Transverse colon (tissue), 4 donors: ENCODE data around the gene SH3RF3. TPM values are rescaled to one million over a fixed set of nuclear protein-coding genes. Genes with fewer than 3 reads are reported as not detected.

Experiments used
- DNase-seq: peaks from one replicate; pipeline ENCODE4 v3.0.0-alpha.2; 2019
- H3K27ac ChIP-seq, 4 donors: fragments of 200-600 bp; sonication (generic); 2 replicates each; pipeline ENCODE4 v1.5.1; 2016 to 2018; ENCODE audit warnings: inconsistent platforms in 4 of 4
- H3K27me3 ChIP-seq: fragments of 200-600 bp; sonication (generic); 2 replicates; pipeline ENCODE4 v1.5.1; 2017; ENCODE audit warnings: inconsistent platforms
- H3K36me3 ChIP-seq, 4 donors: fragments of 200-600 bp; sonication (generic); 2 replicates each; pipeline ENCODE4 v1.5.1; 2017 to 2019; ENCODE audit warnings: inconsistent platforms in 4 of 4
- H3K4me1 ChIP-seq, 4 donors: fragments of 200-600 bp; sonication (generic); 2 replicates each; pipeline ENCODE4 v1.5.1; 2017 to 2020; ENCODE audit warnings: inconsistent platforms in 4 of 4
- H3K4me3 ChIP-seq, 4 donors: fragments of 200-600 bp; sonication (generic); 1 replicate in 1 of 4; 2 replicates in 3 of 4; pipeline versions ENCODE4 v1.5.1 to v1.6.1; 2017 to 2019; ENCODE audit warnings: inconsistent platforms in 4 of 4
- H3K9me3 ChIP-seq, 2 donors: fragments of 200-600 bp; sonication (generic); 2 replicates each; pipeline ENCODE4 v1.5.1; 2017 to 2019; ENCODE audit warnings: inconsistent platforms in 2 of 2
- EP300 ChIP-seq: sonication (generic); formaldehyde crosslinking; IDR thresholded peaks from one replicate; pipeline ENCODE4 v1.6.1; 2017; ENCODE audit warnings: antibody characterized with exemption, low read depth
- POLR2A ChIP-seq: fragments of 450-650 bp; IDR thresholded peaks from one replicate; pipeline ENCODE4 v1.6.1; 2016; ENCODE audit warnings: antibody characterized with exemption, mild to moderate bottlenecking, moderate library complexity
- POLR2AphosphoS5 ChIP-seq, 3 donors: sonication (generic); formaldehyde crosslinking; IDR thresholded peaks; one replicate each; pipeline ENCODE4 v1.6.1; 2016; ENCODE audit warnings: antibody characterized with exemption in 3 of 3
- WGBS, 2 donors: methylation state at CpG; one replicate each; pipeline ENCODE4 v1.1.5; 2018; ENCODE audit warnings: low coverage in 1 of 2; 5-methylcytosine and 5-hydroxymethylcytosine counted together
- in situ Hi-C, 4 donors: fragments of 200-750 bp; cut with MboI; loops; one replicate each; pipeline versions ENCODE4 v1.15.0 to v1.15.1; 2017; ENCODE audit warnings: low sequenced_read_pairs in 3 of 4, low pct_ligation_motif_present in 1 of 4, low pct_unique_long_range_greater_than_20kb in 1 of 4
- intact Hi-C: fragments of 100-400 bp; cut with DNase I; formaldehyde crosslinking; loops from one replicate; pipeline ENCODE4 v1.15.1; 2023; ENCODE audit warnings: low total_unique reads
- total RNA-seq, 4 donors: library from RNA; depleted of rRNA; stranded (reverse); fragments of >200 nt; gene quantifications; one replicate each; pipeline ENCODE4 v1.1.0, GENCODE V29; 2016
- TF ChIP-seq, protein P1 (sequence below), 5 experiments: fragments of 200-600 bp in 3 of 5; fragments of 450-650 bp in 2 of 5; sonication (generic) in 3 of 5; IDR thresholded peaks; 1 replicate in 2 of 5; 2 replicates in 3 of 5; pipeline ENCODE4 v1.5.1; 2016 to 2017; ENCODE audit warnings: antibody characterized with exemption in 5 of 5, inconsistent platforms in 3 of 5, mild to moderate bottlenecking in 2 of 5, moderate library complexity in 1 of 5

Gene SH3RF3
- total RNA-seq, 4 donors from 2014 or later = 1.9 to 8.8 (median 2.9) TPM

DNA sequence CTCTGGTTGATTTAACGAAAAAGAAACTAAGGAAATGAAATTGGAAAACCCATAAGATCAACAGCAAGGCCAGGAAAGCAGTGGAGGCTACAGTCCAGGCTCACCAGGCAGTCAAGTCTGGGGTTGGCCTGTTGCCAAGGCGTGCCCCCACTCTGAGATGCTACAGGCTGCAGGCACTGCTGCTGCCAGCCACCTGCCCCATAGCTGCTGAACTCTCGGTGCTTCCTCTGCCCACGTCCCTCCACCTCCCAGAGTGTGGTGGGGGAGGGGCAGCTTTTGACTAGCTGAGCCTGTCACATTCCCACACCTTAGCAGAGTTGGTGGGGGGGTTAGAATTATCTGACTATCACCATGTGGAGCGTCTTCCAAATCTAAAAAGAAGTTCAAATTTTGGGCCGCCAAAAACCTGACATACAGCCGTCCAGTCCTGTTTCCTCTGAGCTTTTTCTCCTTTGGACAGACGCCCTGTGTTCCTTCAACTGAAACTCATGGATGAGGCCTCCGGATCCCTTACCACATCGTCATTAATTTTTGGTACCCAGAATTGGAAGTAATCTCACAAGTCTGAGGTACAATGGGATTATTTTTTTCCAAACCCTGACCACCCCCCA lies 3.9 kb upstream of the SH3RF3 start:
- DNase-seq = no peak
- in situ Hi-C loops = loop anchor here in 3 of 4 donors (10.0 kb wide), 1 partner anchor 380 kb away; no protein-coding TSS in a partner anchor
- peaks cover 0 to 15% (median 9%) of the 10 kb centered on the region in 4 donors for H3K4me1 ChIP-seq

DNA sequence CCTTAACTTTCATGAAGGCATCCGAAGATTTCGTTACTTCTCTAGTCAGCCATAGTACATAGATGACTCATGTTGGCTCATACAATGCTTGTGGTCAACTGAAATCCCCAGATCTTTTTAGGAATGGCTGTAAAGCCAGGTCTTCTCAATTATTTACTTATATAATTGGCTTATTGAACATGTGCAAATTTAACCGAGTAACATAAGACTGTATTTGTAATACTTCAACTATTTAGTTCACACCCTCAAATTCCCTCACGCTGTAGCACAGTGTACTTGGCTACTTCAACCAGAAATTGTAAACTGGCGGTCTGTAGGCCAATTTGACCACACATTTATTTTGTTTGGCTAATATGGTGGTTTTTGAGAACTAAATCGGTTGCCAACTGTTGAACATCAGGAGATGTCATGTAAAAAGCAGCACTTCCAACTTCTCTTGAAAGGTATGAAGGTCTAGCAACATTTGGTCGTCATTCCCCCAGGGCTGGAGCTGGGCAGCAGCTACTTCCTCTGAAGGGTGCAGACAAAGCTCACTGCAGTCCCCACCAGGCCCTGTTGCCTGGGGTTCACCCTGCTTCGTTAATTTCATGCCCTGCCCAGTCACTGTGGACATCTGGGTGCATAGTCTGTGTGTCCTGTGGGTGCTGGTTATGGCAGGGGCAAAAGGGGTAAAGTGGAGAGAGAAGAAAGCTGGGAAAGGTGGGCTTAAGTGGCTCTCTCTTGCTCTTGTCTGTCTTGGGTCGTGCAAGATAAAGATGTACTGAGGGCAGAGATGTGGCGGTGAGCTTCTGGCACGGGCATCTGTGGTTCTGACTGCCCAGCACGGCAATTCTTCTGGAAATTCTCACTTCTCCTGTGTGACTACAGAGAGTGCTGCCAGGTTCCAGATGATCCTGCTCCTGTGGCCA lies 3.2 kb upstream of the SH3RF3 start:
- Histone ChIP-seq H3K36me3 (no peaks in the 10 kb centered on the region), H3K27me3 (peaks cover 26% of the 10 kb centered on the region)
- DNase-seq = no peak

More for the DNA sequence above, 3.9 kb upstream of the SH3RF3 start:
- Histone ChIP-seq H3K36me3 (no peaks in the 10 kb centered on the region), H3K9me3 (no peaks in the 10 kb centered on the region), H3K27ac (no peak overlapping the region), H3K27me3 (peaks cover 19% of the 10 kb centered on the region), H3K4me3 (no peak overlapping the region)
- 54 to 67% methylated on average over 4 to 10 of the region's 10 CpGs for WGBS, 2 donors
- TF ChIP-seq POLR2AphosphoS5 (IDR thresholded peaks at IDR 0.05) (no peak), POLR2A (no peak), EP300 (no peak)
- TF ChIP-seq, protein P1, sequence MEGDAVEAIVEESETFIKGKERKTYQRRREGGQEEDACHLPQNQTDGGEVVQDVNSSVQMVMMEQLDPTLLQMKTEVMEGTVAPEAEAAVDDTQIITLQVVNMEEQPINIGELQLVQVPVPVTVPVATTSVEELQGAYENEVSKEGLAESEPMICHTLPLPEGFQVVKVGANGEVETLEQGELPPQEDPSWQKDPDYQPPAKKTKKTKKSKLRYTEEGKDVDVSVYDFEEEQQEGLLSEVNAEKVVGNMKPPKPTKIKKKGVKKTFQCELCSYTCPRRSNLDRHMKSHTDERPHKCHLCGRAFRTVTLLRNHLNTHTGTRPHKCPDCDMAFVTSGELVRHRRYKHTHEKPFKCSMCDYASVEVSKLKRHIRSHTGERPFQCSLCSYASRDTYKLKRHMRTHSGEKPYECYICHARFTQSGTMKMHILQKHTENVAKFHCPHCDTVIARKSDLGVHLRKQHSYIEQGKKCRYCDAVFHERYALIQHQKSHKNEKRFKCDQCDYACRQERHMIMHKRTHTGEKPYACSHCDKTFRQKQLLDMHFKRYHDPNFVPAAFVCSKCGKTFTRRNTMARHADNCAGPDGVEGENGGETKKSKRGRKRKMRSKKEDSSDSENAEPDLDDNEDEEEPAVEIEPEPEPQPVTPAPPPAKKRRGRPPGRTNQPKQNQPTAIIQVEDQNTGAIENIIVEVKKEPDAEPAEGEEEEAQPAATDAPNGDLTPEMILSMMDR (IDR thresholded peaks at IDR 0.05) = no peak
- intact Hi-C loops = no loop called here

DNA sequence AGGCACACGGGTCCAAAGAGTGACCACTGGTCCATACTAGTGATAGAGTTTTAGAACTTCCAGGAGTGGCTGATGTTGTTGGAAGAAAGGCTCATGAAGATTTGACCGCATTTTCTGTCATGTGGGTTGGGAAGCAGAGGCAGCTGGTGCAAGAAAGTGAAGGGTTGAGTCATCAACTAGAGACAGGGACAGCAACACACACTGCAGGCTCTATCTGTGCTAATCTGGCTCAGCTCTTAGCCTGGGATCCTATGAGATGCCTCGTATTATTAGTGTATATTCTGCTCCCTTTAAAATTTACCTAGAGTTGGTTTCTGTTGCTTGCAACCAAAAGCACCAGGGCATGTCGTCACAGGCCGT lies 2.5 kb upstream of the SH3RF3 start:
- Histone ChIP-seq H3K9me3 (no peaks in the 10 kb centered on the region), H3K36me3 (no peaks in the 10 kb centered on the region), H3K4me1 (peaks cover 0 to 15% (median 9%) of the 10 kb centered on the region in 4 donors), H3K4me3 (no peak overlapping the region), H3K27ac (no peak overlapping the region), H3K27me3 (peaks cover 26% of the 10 kb centered on the region)
- 79 to 100% methylated on average over 2 to 5 of the region's 5 CpGs for WGBS, 2 donors
- TF ChIP-seq POLR2A (no peak), EP300 (no peak), POLR2AphosphoS5 (IDR thresholded peaks at IDR 0.05) (no peak)
- TF ChIP-seq, protein P1 (IDR thresholded peaks at IDR 0.05) = no peak
- in situ Hi-C loops = loop anchor here in 3 of 4 donors (10.0 kb wide), 1 partner anchor 378 kb away; no protein-coding TSS in a partner anchor
- intact Hi-C loops = loop anchor here (2.0 kb wide), 1 partner anchor 384 kb away; no protein-coding TSS in a partner anchor
- no peak for DNase-seq

More for the DNA sequence above, 3.2 kb upstream of the SH3RF3 start:
- in situ Hi-C loops (loop anchor here in 3 of 4 donors (10.0 kb wide), 1 partner anchor 379 kb away; no protein-coding TSS in a partner anchor), intact Hi-C loops (loop anchor here (2.0 kb wide), 1 partner anchor 385 kb away; no protein-coding TSS in a partner anchor)
- TF ChIP-seq POLR2A (no peak), POLR2AphosphoS5 (IDR thresholded peaks at IDR 0.05) (no peak), EP300 (no peak)
- TF ChIP-seq, protein P1 (IDR thresholded peaks at IDR 0.05) = no peak
- Histone ChIP-seq H3K4me3 (no peak overlapping the region), H3K27ac (peak overlapping the region in 1 of 4 donors; percentile 21), H3K9me3 (no peaks in the 10 kb centered on the region), H3K4me1 (peaks cover 0 to 15% (median 9%) of the 10 kb centered on the region in 4 donors)
- 39 to 71% methylated on average over 4 to 12 of the region's 12 CpGs for WGBS, 2 donors

DNA sequence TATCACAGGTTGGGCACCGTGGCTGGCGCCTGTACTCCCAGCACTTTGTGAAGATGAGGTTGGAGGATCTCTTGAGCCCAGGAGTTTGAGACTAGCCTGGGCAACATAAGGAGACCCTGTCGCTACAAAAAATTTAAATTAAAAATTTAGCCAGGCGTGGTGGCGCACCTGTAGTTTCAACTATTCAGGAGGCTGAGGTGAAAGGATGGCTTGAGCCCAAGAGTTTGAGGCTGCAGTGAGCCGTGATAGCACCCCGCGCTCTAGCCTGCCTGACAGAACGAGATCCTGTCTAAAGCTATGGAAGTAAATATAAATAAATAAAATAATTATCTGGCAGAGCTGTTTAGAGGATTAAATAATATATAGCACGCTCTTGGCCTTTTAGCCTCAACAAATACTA lies 1.4 kb upstream of the SH3RF3 start:
- intact Hi-C loops = loop anchor here (2.0 kb wide), 1 partner anchor 383 kb away; no protein-coding TSS in a partner anchor
- in situ Hi-C loops = loop anchor here in 3 of 4 donors (10.0 kb wide), 1 partner anchor 377 kb away; no protein-coding TSS in a partner anchor
- Histone ChIP-seq H3K27ac (peak overlapping the region in 2 of 4 donors; percentile 75 to 76), H3K27me3 (peaks cover 26% of the 10 kb centered on the region), H3K9me3 (no peaks in the 10 kb centered on the region), H3K36me3 (no peaks in the 10 kb centered on the region), H3K4me3 (peak overlapping the region in 1 of 4 donors; percentile 66), H3K4me1 (peaks cover 0 to 19% (median 9%) of the 10 kb centered on the region in 4 donors)
- no peak for DNase-seq
- TF ChIP-seq, protein P1 (IDR thresholded peaks at IDR 0.05) = no peak
- TF ChIP-seq EP300 (no peak), POLR2AphosphoS5 (IDR thresholded peaks at IDR 0.05) (no peak), POLR2A (no peak)
- WGBS, 2 donors = 60 to 75% methylated on average over 9 to 10 of the region's 10 CpGs
